ENCODE data around the gene PLCH1. TPM values are rescaled to one million over a fixed set of nuclear protein-coding genes. Genes with fewer than 3 reads are reported as not detected.

The PLCH1 gene
- total RNA-seq, 6 experiments from 2014 or later, result 0.07 to 0.25 (median 0.17) TPM

DNA sequence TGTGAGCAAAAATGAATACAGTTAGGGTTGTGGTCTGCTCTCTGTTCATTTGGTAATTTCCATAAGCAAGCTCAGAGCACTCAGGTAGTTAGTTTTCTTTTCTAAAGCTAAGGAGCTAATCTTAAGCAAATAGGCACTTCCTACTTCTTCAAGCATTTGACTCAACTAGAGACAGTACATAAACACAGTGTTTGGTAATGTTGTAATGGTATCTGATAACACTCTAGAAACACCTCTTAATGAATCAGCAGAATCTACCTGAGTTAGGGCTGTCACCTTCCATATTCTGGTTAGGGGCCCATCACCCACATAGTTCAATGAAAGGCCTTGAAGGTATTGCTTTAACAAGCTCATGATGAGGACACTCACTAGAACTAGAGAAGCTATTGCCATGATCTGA, 83.1 kb downstream of the PLCH1 start:
- no peaks in the 10 kb centered on the region for H3K4me1 ChIP-seq
- no peak overlapping the region for H3K4me3 ChIP-seq
- intact Hi-C loops (cut with DNase I), result no loop called here
- H3K27me3 ChIP-seq, result no peaks in the 10 kb centered on the region
- no peak overlapping the region for H3K27ac ChIP-seq
- H3K36me3 ChIP-seq, result no peaks in the 10 kb centered on the region
- DNase-seq, result no peak
- no peak for ATAC-seq
- TF ChIP-seq, protein P1, sequence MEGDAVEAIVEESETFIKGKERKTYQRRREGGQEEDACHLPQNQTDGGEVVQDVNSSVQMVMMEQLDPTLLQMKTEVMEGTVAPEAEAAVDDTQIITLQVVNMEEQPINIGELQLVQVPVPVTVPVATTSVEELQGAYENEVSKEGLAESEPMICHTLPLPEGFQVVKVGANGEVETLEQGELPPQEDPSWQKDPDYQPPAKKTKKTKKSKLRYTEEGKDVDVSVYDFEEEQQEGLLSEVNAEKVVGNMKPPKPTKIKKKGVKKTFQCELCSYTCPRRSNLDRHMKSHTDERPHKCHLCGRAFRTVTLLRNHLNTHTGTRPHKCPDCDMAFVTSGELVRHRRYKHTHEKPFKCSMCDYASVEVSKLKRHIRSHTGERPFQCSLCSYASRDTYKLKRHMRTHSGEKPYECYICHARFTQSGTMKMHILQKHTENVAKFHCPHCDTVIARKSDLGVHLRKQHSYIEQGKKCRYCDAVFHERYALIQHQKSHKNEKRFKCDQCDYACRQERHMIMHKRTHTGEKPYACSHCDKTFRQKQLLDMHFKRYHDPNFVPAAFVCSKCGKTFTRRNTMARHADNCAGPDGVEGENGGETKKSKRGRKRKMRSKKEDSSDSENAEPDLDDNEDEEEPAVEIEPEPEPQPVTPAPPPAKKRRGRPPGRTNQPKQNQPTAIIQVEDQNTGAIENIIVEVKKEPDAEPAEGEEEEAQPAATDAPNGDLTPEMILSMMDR (IDR thresholded peaks at IDR 0.05), result no peak
- TF ChIP-seq POLR2A (IDR thresholded peaks at IDR 0.05), result no peak
- no peaks in the 10 kb centered on the region for H3K9me3 ChIP-seq

DNA sequence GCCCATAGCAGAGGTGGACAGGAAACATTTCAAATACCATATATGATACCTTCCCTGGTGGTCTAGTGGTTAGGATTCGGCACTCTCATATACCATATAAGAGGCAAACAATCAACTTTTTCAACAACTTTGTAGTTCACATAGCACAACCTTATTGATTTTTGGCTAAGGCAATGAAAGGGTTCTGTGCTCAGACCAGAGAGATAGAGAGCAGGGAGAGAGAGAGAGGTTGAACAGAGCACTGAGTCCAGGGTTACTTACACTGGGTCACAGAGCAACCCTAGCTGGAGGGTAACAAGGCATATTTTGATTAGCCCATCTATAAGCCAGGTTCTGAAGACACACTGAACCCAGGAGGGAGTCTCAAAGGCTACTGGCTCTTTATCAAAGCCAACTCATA, 83.8 kb downstream of the PLCH1 start:
- H3K9me3 ChIP-seq, result no peaks in the 10 kb centered on the region
- WGBS (ENCODE audit: insufficient coverage, low coverage, low lambda C conversion rate, missing lambda C conversion rate), result 54% methylated on average over 1 of the region's 1 CpG
- H3K27me3 ChIP-seq, result no peaks in the 10 kb centered on the region
- no peak overlapping the region for H3K27ac ChIP-seq
- H3K4me1 ChIP-seq, result no peaks in the 10 kb centered on the region
- ATAC-seq (no peak), DNase-seq (no peak)
- TF ChIP-seq, protein P1 (IDR thresholded peaks at IDR 0.05), result no peak
- no peak for TF ChIP-seq POLR2A (IDR thresholded peaks at IDR 0.05)
- H3K36me3 ChIP-seq, result no peaks in the 10 kb centered on the region
- no peak overlapping the region for H3K4me3 ChIP-seq
- intact Hi-C loops (cut with DNase I), result no loop called here

DNA sequence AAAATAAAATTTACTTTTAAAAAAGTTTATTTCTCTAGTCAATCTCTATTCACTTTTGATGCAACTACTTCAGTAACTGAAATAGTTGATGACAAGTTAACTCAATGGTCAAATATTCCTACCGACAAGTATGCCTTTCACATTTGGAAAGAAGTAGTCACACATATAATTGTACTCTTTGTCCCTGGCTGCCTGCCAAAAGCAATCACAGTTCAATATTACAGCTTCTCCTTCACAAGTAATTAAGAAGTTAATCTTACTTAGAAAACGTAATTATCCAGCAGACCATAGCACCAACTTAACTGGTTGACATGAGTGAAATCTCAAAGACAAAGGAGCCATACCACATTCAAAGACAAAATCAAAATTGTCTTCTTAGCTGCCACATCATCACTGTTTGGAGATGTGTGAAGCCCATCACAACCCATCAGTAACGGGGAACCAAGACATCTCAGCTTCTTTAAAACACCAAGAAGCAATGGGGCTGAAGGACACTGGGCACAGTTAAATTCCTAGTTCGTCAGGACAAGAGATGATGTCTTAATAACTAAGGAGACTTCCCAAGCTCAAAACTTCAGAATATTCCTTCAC, 86.1 kb downstream of the PLCH1 start:
- ATAC-seq (no peak), DNase-seq (no peak)
- H3K4me1 ChIP-seq, result no peaks in the 10 kb centered on the region
- H3K36me3 ChIP-seq, result no peaks in the 10 kb centered on the region
- H3K4me3 ChIP-seq, result no peak overlapping the region
- WGBS (ENCODE audit: insufficient coverage, low coverage, low lambda C conversion rate, missing lambda C conversion rate), result 50% methylated on average over 4 of the region's 4 CpGs
- H3K27ac ChIP-seq, result no peak overlapping the region
- no peaks in the 10 kb centered on the region for H3K27me3 ChIP-seq
- intact Hi-C loops (cut with DNase I), result no loop called here
- TF ChIP-seq, protein P1 (IDR thresholded peaks at IDR 0.05), result no peak
- H3K9me3 ChIP-seq, result no peaks in the 10 kb centered on the region

DNA sequence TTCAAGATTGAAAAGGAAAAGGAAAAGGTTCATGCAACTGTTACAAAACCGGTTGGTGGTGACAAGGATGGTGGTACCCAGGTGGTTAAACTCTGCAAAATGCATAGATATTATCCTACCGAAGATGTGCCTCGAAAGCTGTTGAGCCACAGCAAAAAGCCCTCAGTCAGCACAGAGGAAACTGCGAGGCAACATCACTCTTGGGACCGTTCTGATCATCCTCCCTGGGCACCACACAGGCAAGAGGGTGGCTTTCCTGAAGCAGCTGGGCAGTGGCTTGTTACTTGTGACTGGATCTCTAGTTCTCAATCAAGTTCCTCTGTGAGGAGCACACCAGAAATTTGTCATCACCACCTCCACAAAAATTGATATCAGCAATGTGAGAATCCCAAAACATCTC, 86.9 kb downstream of the PLCH1 start:
- Histone ChIP-seq H3K9me3 (no peaks in the 10 kb centered on the region), H3K27me3 (no peaks in the 10 kb centered on the region), H3K27ac (no peak overlapping the region), H3K4me3 (no peak overlapping the region), H3K36me3 (no peaks in the 10 kb centered on the region), H3K4me1 (no peaks in the 10 kb centered on the region)
- no peak for DNase-seq
- intact Hi-C loops (cut with DNase I), result no loop called here
- WGBS (ENCODE audit: insufficient coverage, low coverage, low lambda C conversion rate, missing lambda C conversion rate), result 80% methylated on average over 3 of the region's 5 CpGs
- TF ChIP-seq, protein P1 (IDR thresholded peaks at IDR 0.05), result no peak
- no peak for TF ChIP-seq POLR2A (IDR thresholded peaks at IDR 0.05)
- ATAC-seq, result no peak

DNA sequence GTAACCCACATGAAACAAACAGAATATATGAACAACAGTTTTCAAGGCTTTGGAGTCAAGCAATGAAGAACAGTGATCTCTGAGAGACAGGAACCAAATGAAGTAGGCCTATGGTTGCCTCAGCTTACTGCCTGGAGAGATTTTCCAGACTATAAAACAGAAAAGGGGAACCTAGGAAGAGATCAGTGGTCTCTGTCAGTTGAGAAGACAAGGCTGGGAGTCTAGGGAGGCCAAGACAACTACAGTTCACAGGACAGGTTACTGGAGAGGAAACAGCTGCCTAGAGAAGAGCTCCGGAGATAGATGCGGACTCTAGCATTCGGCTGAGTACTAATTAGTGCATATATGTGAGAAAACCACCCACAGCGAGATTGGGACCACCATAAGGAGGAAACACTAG, 87.7 kb downstream of the PLCH1 start:
- DNase-seq (no peak), ATAC-seq (no peak)
- intact Hi-C loops (cut with DNase I), result no loop called here
- WGBS (ENCODE audit: insufficient coverage, low coverage, low lambda C conversion rate, missing lambda C conversion rate), result 82% methylated on average over 4 of the region's 4 CpGs
- H3K27ac ChIP-seq, result no peak overlapping the region
- H3K27me3 ChIP-seq, result no peaks in the 10 kb centered on the region
- H3K4me3 ChIP-seq, result no peak overlapping the region
- TF ChIP-seq, protein P1 (IDR thresholded peaks at IDR 0.05), result no peak
- TF ChIP-seq POLR2A (IDR thresholded peaks at IDR 0.05), result no peak
- no peaks in the 10 kb centered on the region for H3K36me3 ChIP-seq
- H3K9me3 ChIP-seq, result no peaks in the 10 kb centered on the region
- no peaks in the 10 kb centered on the region for H3K4me1 ChIP-seq

Data from right lobe of liver (tissue), 6 donors.